Neutrophil (primary cell): ENCODE measurements around the gene SSU72.

ENCODE experiments used
- H3K27ac ChIP-seq: fragments of 200-600 bp; sonication (generic); 2 replicates; pipeline ENCODE4 v1.5.1; 2016; ENCODE audit warnings: mild to moderate bottlenecking, moderate library complexity
- H3K27me3 ChIP-seq: fragments of 200-600 bp; sonication (generic); 2 replicates; pipeline ENCODE4 v1.6.0; 2016; ENCODE audit warnings: mild to moderate bottlenecking
- H3K36me3 ChIP-seq: fragments of 200-600 bp; sonication (generic); 2 replicates; pipeline ENCODE4 v1.5.1; 2017
- H3K4me1 ChIP-seq, 2 experiments: fragments of 200-600 bp in 1 of 2; sonication (generic) in 1 of 2; 1 replicate in 1 of 2; 2 replicates in 1 of 2; pipeline versions ENCODE4 v1.5.1 to v1.6.1; 2013 to 2016; ENCODE audit warnings: low read depth in 1 of 2, low read length in 1 of 2, mild to moderate bottlenecking in 1 of 2, moderate library complexity in 1 of 2; ENCODE audit not compliant: control insufficient read depth in 1 of 2, insufficient read depth in 1 of 2
- H3K4me3 ChIP-seq, 2 experiments: fragments of 200-600 bp in 1 of 2; sonication (generic) in 1 of 2; 1 replicate in 1 of 2; 2 replicates in 1 of 2; pipeline ENCODE4 v1.5.1; 2013 to 2016; ENCODE audit warnings: low read depth in 1 of 2, low read length in 1 of 2, mild to moderate bottlenecking in 1 of 2, moderate library complexity in 1 of 2
- H3K9me3 ChIP-seq: fragments of 200-600 bp; sonication (generic); 2 replicates; pipeline ENCODE4 v1.5.1; 2016
- CTCF ChIP-seq: fragments of 200-600 bp; sonication (generic); IDR thresholded peaks from 2 replicates; pipeline ENCODE4 v1.5.1; 2016; ENCODE audit warnings: antibody characterized with exemption

SSU72 gene

GRCh38 chr1:1614204-1614953, 39.7 kb upstream of the SSU72 start:
- Histone ChIP-seq H3K36me3 (no peaks in the 10 kb centered on the region), H3K4me1 (peaks cover 36 to 40% of the 10 kb centered on the region in 2 experiments), H3K4me3 (peak overlapping the region; percentile 82 to 99), H3K27me3 (no peaks in the 10 kb centered on the region), H3K9me3 (no peaks in the 10 kb centered on the region), H3K27ac (peak overlapping the region; percentile 99)
- TF ChIP-seq CTCF = no peak

- Histone ChIP-seq H3K4me1 (peaks cover 36 to 40% of the 10 kb centered on the region in 2 experiments), H3K36me3 (no peaks in the 10 kb centered on the region), H3K27me3 (no peaks in the 10 kb centered on the region), H3K9me3 (no peaks in the 10 kb centered on the region), H3K4me3 (peak overlapping the region; percentile 82 to 99), H3K27ac (peak overlapping the region; percentile 99)
- no peak for TF ChIP-seq CTCF
Observed at GRCh38 chr1:1613509-1614082, 38.9 kb upstream of the SSU72 start.

- no peak overlapping the region for H3K4me3 ChIP-seq
- H3K27ac ChIP-seq = no peak overlapping the region
- H3K36me3 ChIP-seq = no peaks in the 10 kb centered on the region
- no peaks in the 10 kb centered on the region for H3K27me3 ChIP-seq
- no peak for TF ChIP-seq CTCF
- H3K4me1 ChIP-seq = peaks cover 43 to 45% of the 10 kb centered on the region in 2 experiments
- no peaks in the 10 kb centered on the region for H3K9me3 ChIP-seq
Observed at GRCh38 chr1:1612104-1612400, 37.4 kb upstream of the SSU72 start.

GRCh38 chr1:1610796-1611195, 36.1 kb upstream of the SSU72 start:
- peaks cover 42 to 43% of the 10 kb centered on the region in 2 experiments for H3K4me1 ChIP-seq
- H3K4me3 ChIP-seq = no peak overlapping the region
- peak overlapping the region; percentile 68 for H3K27ac ChIP-seq

GRCh38 chr1:1609822-1610485, 35.3 kb upstream of the SSU72 start:
- Histone ChIP-seq H3K9me3 (no peaks in the 10 kb centered on the region), H3K4me1 (peaks cover 42 to 43% of the 10 kb centered on the region in 2 experiments), H3K27me3 (no peaks in the 10 kb centered on the region), H3K27ac (peak overlapping the region; percentile 68), H3K4me3 (no peak overlapping the region), H3K36me3 (no peaks in the 10 kb centered on the region)
- no peak for TF ChIP-seq CTCF

More at GRCh38 chr1:1610796-1611195, 36.1 kb upstream of the SSU72 start:
- H3K9me3 ChIP-seq = no peaks in the 10 kb centered on the region
- no peaks in the 10 kb centered on the region for H3K27me3 ChIP-seq
- H3K36me3 ChIP-seq = no peaks in the 10 kb centered on the region
- TF ChIP-seq CTCF = no peak
